ENCODE measurements around the gene STRN.

DNA sequence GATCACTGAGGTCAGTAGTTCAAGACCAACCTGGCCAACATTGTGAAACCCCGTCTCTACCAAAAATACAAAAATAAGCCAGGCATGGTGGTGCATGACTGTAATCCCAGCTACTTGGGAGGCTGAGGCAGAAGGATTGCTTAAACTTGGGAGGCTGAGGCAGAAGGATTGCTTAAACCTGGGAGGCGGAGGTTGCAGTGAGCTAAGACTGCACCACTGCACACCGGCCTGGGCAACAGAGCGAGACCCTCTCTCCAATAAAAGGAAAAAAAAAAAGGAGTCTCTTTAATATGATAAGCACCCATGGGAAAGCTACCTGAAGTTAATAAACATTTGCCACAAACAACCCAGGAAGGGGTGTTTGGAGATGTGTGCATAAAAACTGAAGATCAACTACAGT, 2.6 kb downstream of the STRN start:
- TF ChIP-seq EZH2 (IDR thresholded peaks at IDR 0.05; ENCODE audit: insufficient read depth, poor library complexity, severe bottlenecking) (no peak), EZH2phosphoT487 (IDR thresholded peaks at IDR 0.05; ENCODE audit: insufficient read depth, low read depth) (no peak)
